Airway epithelial cell (primary cell): ENCODE results near the gene KNL1. TPM values are rescaled to one million over a fixed set of nuclear protein-coding genes. Genes with fewer than 3 reads are reported as not detected.

Source experiments
- total RNA-seq: library from RNA; depleted of rRNA; stranded (reverse); fragments of >200 nt; gene quantifications from 2 replicates; pipeline ENCODE4 v1.2.3, GENCODE V29; 2015

KNL1 gene, protein sequence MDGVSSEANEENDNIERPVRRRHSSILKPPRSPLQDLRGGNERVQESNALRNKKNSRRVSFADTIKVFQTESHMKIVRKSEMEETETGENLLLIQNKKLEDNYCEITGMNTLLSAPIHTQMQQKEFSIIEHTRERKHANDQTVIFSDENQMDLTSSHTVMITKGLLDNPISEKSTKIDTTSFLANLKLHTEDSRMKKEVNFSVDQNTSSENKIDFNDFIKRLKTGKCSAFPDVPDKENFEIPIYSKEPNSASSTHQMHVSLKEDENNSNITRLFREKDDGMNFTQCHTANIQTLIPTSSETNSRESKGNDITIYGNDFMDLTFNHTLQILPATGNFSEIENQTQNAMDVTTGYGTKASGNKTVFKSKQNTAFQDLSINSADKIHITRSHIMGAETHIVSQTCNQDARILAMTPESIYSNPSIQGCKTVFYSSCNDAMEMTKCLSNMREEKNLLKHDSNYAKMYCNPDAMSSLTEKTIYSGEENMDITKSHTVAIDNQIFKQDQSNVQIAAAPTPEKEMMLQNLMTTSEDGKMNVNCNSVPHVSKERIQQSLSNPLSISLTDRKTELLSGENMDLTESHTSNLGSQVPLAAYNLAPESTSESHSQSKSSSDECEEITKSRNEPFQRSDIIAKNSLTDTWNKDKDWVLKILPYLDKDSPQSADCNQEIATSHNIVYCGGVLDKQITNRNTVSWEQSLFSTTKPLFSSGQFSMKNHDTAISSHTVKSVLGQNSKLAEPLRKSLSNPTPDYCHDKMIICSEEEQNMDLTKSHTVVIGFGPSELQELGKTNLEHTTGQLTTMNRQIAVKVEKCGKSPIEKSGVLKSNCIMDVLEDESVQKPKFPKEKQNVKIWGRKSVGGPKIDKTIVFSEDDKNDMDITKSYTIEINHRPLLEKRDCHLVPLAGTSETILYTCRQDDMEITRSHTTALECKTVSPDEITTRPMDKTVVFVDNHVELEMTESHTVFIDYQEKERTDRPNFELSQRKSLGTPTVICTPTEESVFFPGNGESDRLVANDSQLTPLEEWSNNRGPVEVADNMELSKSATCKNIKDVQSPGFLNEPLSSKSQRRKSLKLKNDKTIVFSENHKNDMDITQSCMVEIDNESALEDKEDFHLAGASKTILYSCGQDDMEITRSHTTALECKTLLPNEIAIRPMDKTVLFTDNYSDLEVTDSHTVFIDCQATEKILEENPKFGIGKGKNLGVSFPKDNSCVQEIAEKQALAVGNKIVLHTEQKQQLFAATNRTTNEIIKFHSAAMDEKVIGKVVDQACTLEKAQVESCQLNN (N-terminal part only)
- 12.6 and 20.0 TPM in 2 replicates for total RNA-seq

GRCh38 chr15:40593588-40594428 lies at the start of gene KNL1:
Gene KNL1, plus strand, starts transcription at chr15:40594249. Its CDS starts 8,683 bp downstream, at chr15:40602932.

DNA sequence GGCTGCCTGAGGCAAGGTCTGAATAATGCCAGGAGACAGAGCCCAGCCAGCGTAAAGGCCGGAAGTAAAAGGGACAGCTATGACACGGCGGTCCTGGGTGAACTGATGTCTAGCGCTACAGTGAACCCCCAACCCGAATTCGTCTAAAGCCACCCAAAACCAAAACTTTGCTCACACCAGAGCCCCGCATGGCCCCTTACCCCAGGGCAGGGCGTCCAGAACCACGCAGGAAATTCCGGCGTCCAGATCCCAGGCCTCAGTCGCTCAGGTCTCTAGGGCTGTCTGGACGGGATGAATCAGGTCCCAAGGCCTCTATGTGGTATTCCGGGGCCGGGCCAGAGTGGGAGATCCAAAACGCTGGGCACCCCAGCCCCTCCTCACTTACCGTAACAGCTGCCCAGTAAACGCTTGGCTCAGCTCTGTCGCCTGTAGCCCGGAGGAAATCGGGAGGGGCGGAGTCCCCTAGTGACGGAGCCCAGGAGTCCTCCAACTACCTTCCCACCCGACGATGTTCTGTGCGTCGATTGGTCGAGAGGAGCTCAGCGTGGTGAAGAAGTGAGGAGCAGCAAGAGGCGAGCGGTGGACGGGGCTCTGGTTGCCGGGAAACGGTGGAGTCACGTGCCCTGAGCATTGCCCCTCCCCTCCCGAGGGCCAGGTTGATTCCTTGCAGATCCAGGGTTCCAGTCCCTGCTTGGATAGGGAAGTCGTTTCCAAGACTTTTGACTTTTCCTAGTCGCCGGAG lies 29.3 kb upstream of the KNL1 start, which contains the start of gene CCDC32:
Gene CCDC32, minus strand, starts transcription at position 452 of the 742 bp plus-strand sequence. CDS start 2,027 bp downstream, outside the sequence.

DNA sequence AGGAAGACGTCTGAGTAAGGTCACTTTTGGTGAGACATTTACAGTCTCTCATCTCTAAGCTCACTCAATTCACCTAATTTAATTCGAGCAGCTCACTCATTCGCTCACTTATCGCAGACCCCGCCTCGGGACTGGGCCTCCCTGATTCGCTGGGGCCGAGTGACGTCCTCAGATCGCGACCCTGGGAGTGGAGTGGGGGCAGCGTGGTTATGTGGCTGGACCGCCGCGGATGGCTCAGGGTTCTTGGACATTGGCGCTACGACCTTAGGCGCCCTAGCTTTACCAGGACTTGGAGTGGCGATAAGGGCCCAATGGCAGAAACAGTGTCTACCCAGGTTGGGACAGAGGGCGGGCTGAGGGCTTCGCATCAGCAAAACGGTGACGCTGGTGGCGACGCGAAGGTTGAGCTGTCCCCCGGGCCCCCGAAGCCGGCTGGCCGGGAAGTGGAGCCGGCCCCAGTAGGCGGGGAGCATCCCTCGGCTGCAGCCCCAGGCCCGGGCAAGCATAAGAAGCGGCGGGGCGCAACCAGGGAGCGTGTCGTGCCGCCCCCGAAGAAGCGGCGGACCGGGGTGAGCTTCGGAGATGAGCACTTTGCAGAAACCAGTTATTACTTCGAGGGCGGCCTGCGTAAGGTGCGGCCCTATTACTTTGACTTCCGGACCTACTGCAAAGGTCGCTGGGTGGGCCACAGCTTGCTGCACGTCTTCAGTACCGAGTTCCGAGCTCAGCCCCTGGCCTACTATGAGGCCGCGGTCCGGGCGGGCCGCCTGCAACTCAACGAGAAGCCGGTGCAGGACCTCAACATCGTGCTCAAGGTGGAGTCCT lies 24.7 kb upstream of the KNL1 start, which contains the start of gene RPUSD2:
Gene RPUSD2, plus strand, starts transcription at position 171 of the 825 bp plus-strand sequence. Its CDS starts 39 bp downstream, at position 210.

GRCh38 chr15:40694688-40695468 lies 100.8 kb downstream of the KNL1 start, which contains the start of gene RAD51:
Gene RAD51, plus strand, starts transcription at chr15:40695174. Its CDS starts 3,585 bp downstream, at chr15:40698759.

Other genes with a start within 250 kb of the KNL1 start
- not detected in 2 replicates for gene PHGR1, start 243.2 kb upstream of the KNL1 start, total RNA-seq
- gene DISP2, start 236.0 kb upstream of the KNL1 start, total RNA-seq: under 0.01 and 0.14 TPM in 2 replicates
- 29.9 and 39.5 TPM in 2 replicates for gene KNSTRN, start 211.5 kb upstream of the KNL1 start, total RNA-seq
- 16.2 and 28.3 TPM in 2 replicates for gene IVD, start 188.5 kb upstream of the KNL1 start, total RNA-seq
- gene BAHD1, start 153.3 kb upstream of the KNL1 start, total RNA-seq: 11.1 and 14.5 TPM in 2 replicates
- gene CHST14, start 123.3 kb upstream of the KNL1 start, total RNA-seq: 8.9 and 9.5 TPM in 2 replicates
- 8.0 and 17.8 TPM in 2 replicates for gene CCDC32, start 29.2 kb upstream of the KNL1 start, total RNA-seq
- 13.7 and 16.2 TPM in 2 replicates for gene RPUSD2, start 24.9 kb upstream of the KNL1 start, total RNA-seq
- 10.8 and 13.8 TPM in 2 replicates for gene RAD51, start 100.9 kb downstream of the KNL1 start, total RNA-seq
- gene RMDN3, start 161.0 kb downstream of the KNL1 start, total RNA-seq: 22.3 and 29.5 TPM in 2 replicates
- 22.6 and 29.3 TPM in 2 replicates for gene GCHFR, start 169.8 kb downstream of the KNL1 start, total RNA-seq
- gene C15orf62, start 175.7 kb downstream of the KNL1 start, total RNA-seq: 0.99 and 2.4 TPM in 2 replicates
- gene ZFYVE19, start 212.8 kb downstream of the KNL1 start, total RNA-seq: 39.2 and 39.7 TPM in 2 replicates
- gene DNAJC17, start 213.2 kb downstream of the KNL1 start, total RNA-seq: 21.7 and 28.5 TPM in 2 replicates
- gene PPP1R14D, start 234.5 kb downstream of the KNL1 start, total RNA-seq: not detected in 2 replicates
- gene SPINT1, start 249.8 kb downstream of the KNL1 start, total RNA-seq: 330 and 346 TPM in 2 replicates